SHP77 treated with DMSO at 0.1 percent for 48 hours (cell line): ENCODE results near the gene SNTN.

Source experiments
- DNase-seq: peaks from one replicate; lab custom pipeline; 2025; lab: John Stamatoyannopoulos, UW

SNTN gene

GRCh38 chr3:63674586-63674985 is 22.1 kb downstream of the SNTN start:
- DNase-seq = no peak

DNA sequence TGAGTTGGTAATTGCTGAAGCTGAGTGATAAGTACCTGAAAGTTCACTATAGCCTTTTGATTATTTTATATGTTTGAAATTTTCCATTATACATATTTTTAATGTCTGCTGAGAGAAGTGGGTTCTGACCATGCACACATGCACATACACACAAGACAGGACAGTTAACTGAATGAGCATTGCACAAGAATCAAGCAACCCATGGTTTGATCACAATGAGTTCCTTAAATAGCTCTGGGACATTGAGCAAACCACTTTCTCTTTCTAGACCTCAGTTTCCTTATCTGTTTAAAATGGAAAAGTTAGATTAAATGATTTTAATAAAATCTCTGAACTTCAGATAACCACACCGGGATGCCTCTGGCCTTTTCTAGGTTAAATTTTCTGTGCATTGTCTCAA is 26.7 kb downstream of the SNTN start:
- DNase-seq = no peak

DNA sequence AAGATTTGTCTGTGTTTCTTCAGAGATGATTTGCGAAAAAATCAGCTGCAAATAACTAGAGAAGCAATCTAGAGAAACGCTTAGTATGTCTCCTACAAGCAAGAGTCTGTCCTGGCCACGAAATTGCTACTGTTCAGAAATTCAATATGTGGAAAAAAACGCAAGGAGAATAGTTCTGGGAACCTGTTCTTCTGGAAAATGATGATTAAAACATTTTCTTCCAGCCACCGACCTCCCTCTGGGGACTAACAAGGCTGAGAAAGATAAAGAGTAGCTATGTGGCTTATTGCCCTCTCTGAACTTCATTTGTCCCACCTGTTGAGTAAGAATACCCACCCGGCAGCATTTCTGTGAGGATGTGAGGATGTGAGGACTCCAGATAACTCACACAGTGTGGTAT is 31.6 kb downstream of the SNTN start:
- no peak for DNase-seq

DNA sequence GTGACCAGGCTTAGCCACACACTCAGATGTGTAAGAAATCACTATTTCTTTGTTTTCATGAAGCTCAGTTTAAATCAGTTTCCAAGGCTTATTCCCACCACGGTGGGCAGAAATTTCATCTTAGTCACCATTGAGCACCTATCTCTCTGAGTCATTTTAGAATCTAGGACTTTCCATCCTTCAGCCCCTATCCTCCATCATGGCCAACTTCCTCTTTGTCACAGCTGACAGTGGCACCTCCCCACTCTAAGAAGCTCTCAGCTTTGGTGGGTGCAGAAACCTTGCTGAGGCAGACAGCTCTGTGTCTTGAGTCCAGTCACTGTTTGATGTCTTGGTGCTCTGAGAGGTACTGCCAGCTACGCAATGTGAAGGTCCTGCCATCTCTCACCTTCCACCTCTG is 32.9 kb downstream of the SNTN start:
- no peak for DNase-seq

- DNase-seq = no peak
Measured at GRCh38 chr3:63687278-63688225, 35.1 kb downstream of the SNTN start.

DNA sequence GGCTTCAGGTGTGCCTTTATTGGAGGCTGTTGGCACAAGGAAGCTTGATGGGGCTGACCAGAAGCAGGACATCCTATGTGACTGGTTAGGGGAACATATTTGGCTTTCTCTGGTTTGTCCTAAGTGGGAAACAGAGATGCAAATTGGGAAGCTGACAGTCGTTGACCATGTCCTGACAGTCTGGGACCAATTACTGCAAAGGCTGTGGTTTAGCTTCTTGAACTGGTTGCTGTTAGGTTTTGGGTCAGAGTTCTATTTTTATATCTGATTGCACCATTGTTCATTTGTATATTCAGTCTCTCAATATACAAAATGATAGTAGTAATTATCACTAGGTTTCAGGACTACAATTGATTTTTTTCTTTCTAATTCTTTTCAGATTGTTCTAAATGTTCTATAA is 36.8 kb downstream of the SNTN start:
- no peak for DNase-seq

DNA sequence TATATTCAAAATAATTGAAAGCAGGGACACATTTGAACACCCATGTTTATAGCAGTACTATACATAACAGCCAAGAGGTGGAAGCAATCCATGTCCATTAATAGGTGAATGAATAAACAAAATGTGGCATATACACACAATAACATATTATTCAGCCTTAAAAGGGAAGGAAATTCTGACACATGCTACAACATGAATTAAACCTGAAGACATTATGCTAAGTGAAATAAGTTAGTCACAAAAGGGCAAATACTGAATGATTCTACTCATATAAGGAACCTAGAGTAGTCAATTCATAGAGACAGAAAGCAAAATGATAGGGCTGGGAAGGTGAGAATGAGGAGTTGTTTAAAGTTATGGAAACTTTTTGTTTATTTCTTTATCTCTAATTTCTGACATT is 40.9 kb downstream of the SNTN start:
- no peak for DNase-seq

GRCh38 chr3:63705092-63705645 is 52.7 kb downstream of the SNTN start:
- no peak for DNase-seq

DNA sequence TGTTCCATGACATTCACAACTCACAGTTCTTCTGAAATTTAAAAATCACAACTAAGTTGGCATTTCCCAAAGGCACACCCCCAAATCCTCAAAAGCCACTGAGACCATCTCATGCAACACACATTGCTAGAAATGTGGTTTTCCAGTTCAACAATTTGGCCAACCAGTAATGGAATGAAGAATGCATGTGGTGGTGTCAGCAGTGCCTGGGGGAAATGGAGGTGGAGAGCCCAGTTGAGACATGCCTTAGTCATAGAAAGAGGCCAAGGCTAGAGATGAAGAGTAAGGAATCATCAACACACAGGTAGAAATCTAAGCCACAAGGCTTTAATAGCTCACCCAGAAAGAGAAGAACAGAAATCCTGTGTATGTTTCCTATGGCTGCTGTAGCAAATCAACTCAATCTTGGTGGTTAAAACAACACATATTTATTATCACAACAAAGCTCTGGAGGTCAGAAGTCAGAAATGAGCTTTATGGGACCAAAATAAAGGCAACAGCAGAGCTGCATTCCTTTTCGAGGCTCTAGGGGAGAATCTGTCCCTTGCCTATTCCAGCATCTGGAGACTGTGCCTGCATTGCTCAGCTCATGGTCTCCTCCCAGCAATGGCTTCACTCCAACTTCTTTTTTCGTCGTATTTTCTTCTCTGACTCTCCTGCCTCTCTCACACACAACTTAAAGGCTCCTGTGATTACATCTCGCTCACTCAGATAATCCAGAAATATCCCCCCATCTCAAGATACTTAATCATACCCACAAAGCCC is 54.0 kb downstream of the SNTN start:
- no peak for DNase-seq

DNA sequence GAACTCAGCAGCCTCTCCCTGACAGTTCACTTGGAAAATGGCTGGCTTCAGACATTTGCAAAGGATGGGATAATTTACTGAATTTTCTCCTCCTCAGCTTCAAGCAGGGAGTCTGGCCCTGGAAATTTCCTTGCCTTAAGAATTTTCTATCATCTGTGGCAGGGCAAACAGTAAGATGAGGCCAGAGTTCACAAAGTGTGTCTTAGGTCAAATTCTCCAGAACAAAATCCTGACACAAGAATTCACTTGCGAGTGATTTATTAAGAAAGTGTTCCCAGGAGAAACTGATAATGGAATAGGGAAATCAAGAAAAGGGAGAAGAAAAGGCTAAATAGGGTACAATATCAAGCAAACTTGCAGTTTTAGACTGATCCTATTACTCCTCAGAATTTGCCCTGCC is 55.3 kb downstream of the SNTN start:
- DNase-seq = no peak

DNA sequence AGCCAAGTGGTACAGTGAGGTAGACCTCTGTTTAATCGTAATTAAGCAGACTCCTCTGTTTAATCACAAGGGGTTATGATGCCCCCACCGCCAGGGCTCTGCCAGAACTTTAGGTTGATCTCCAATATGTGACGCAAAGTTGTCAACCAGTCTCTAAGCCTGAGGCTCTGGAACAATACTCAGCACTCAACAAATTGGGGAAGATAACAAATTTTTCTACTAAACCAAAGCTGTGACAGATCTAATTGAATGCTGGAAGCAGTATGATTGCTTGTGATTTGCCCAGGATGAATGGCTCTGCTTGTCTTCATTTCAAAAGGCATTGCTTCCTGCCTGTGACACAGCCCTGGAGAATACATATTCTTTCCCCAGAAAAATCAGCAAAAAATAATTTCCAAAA is 57.1 kb downstream of the SNTN start:
- no peak for DNase-seq
